Measurements from ENCODE around the gene SERPINE2.
"Not testable (repeated sequence)": the region's sequence is repeated elsewhere in the genome, so short reads cannot be mapped to it uniquely, and the experiment has no call there.

Gene SERPINE2

GRCh38 chr2:223943561-223944008, 95.5 kb downstream of the SERPINE2 start:
- no peaks in the 10 kb centered on the region for H3K9me2 ChIP-seq (replicated peaks; ENCODE audit: control insufficient read depth, low read length)
- H3K36me3 ChIP-seq (ENCODE audit: control insufficient read depth, low read length): no peaks in the 10 kb centered on the region
- H3K27ac ChIP-seq (ENCODE audit: low read depth, low read length): no peak overlapping the region
- H3K4me3 ChIP-seq (ENCODE audit: low read length): no peak overlapping the region
- peaks cover 12% of the 10 kb centered on the region for H3K4me1 ChIP-seq (ENCODE audit: control insufficient read depth, low read length)
- no peaks in the 10 kb centered on the region for H4K20me1 ChIP-seq (ENCODE audit: control insufficient read depth, insufficient read depth, low read depth, low read length)
- H3K79me2 ChIP-seq (ENCODE audit: control insufficient read depth, low read length): no peaks in the 10 kb centered on the region
- H3K27me3 ChIP-seq (ENCODE audit: control insufficient read depth, low read length): peaks cover 14% of the 10 kb centered on the region
- H3F3A ChIP-seq (ENCODE audit: control insufficient read depth, insufficient read depth): no peaks in the 10 kb centered on the region
- H3K4me2 ChIP-seq (ENCODE audit: low read length): no peak overlapping the region
- TF ChIP-seq CTCF (IDR thresholded peaks at IDR 0.05; ENCODE audit: low read depth, low read length, poor library complexity, severe bottlenecking): no peak
- no peak for TF ChIP-seq EZH2phosphoT487 (IDR thresholded peaks at IDR 0.05; ENCODE audit: borderline replicate concordance, low read length)
- H3K9me3 ChIP-seq (ENCODE audit: control insufficient read depth, insufficient read depth, low read length): no peaks in the 10 kb centered on the region

GRCh38 chr2:223943135-223943534, 96.0 kb downstream of the SERPINE2 start:
- H3K79me2 ChIP-seq (ENCODE audit: control insufficient read depth, low read length): no peaks in the 10 kb centered on the region
- H3K4me3 ChIP-seq (ENCODE audit: low read length): no peak overlapping the region

GRCh38 chr2:223941579-223942277, 97.4 kb downstream of the SERPINE2 start:
- Histone ChIP-seq H3K4me1 (ENCODE audit: control insufficient read depth, low read length) (peaks cover 12% of the 10 kb centered on the region), H3K27me3 (ENCODE audit: control insufficient read depth, low read length) (peaks cover 23% of the 10 kb centered on the region), H3K4me3 (ENCODE audit: low read length) (no peak overlapping the region), H3F3A (ENCODE audit: control insufficient read depth, insufficient read depth) (no peaks in the 10 kb centered on the region), H3K36me3 (ENCODE audit: control insufficient read depth, low read length) (no peaks in the 10 kb centered on the region), H3K9me3 (ENCODE audit: control insufficient read depth, insufficient read depth, low read length) (no peaks in the 10 kb centered on the region), H3K4me2 (ENCODE audit: low read length) (no peak overlapping the region), H3K27ac (ENCODE audit: low read depth, low read length) (no peak overlapping the region), H3K9me2 (replicated peaks; ENCODE audit: control insufficient read depth, low read length) (no peaks in the 10 kb centered on the region), H3K79me2 (ENCODE audit: control insufficient read depth, low read length) (no peaks in the 10 kb centered on the region), H4K20me1 (ENCODE audit: control insufficient read depth, insufficient read depth, low read depth, low read length) (no peaks in the 10 kb centered on the region)
- no peak for TF ChIP-seq CTCF (IDR thresholded peaks at IDR 0.05; ENCODE audit: low read depth, low read length, poor library complexity, severe bottlenecking)
- TF ChIP-seq EZH2phosphoT487 (IDR thresholded peaks at IDR 0.05; ENCODE audit: borderline replicate concordance, low read length): no peak

More at GRCh38 chr2:223943135-223943534, 96.0 kb downstream of the SERPINE2 start:
- H3K9me3 ChIP-seq (ENCODE audit: control insufficient read depth, insufficient read depth, low read length): no peaks in the 10 kb centered on the region
- no peaks in the 10 kb centered on the region for H3K9me2 ChIP-seq (replicated peaks; ENCODE audit: control insufficient read depth, low read length)
- no peaks in the 10 kb centered on the region for H3F3A ChIP-seq (ENCODE audit: control insufficient read depth, insufficient read depth)
- H3K27ac ChIP-seq (ENCODE audit: low read depth, low read length): no peak overlapping the region
- no peak for TF ChIP-seq EZH2phosphoT487 (IDR thresholded peaks at IDR 0.05; ENCODE audit: borderline replicate concordance, low read length)
- TF ChIP-seq CTCF (IDR thresholded peaks at IDR 0.05; ENCODE audit: low read depth, low read length, poor library complexity, severe bottlenecking): no peak
- peaks cover 14% of the 10 kb centered on the region for H3K27me3 ChIP-seq (ENCODE audit: control insufficient read depth, low read length)
- no peaks in the 10 kb centered on the region for H4K20me1 ChIP-seq (ENCODE audit: control insufficient read depth, insufficient read depth, low read depth, low read length)
- H3K4me2 ChIP-seq (ENCODE audit: low read length): no peak overlapping the region
- no peaks in the 10 kb centered on the region for H3K36me3 ChIP-seq (ENCODE audit: control insufficient read depth, low read length)
- peaks cover 12% of the 10 kb centered on the region for H3K4me1 ChIP-seq (ENCODE audit: control insufficient read depth, low read length)

GRCh38 chr2:223939438-223939837, 99.6 kb downstream of the SERPINE2 start:
- not testable (repeated sequence) for H3K79me2 ChIP-seq (ENCODE audit: control insufficient read depth, low read length); H3F3A ChIP-seq (ENCODE audit: control insufficient read depth, insufficient read depth); H3K4me2 ChIP-seq (ENCODE audit: low read length); H3K9me3 ChIP-seq (ENCODE audit: control insufficient read depth, insufficient read depth, low read length); H3K36me3 ChIP-seq (ENCODE audit: control insufficient read depth, low read length); H3K9me2 ChIP-seq (replicated peaks; ENCODE audit: control insufficient read depth, low read length); H3K27ac ChIP-seq (ENCODE audit: low read depth, low read length); H3K4me1 ChIP-seq (ENCODE audit: control insufficient read depth, low read length); H4K20me1 ChIP-seq (ENCODE audit: control insufficient read depth, insufficient read depth, low read depth, low read length); H3K4me3 ChIP-seq (ENCODE audit: low read length)
- H3K27me3 ChIP-seq (ENCODE audit: control insufficient read depth, low read length): peaks cover 30% of the 10 kb centered on the region
